HT1080 (cell line): ENCODE results near the gene ATXN10. TPM values are rescaled to one million over a fixed set of nuclear protein-coding genes. Genes with fewer than 3 reads are reported as not detected.

Experiments used
- DNase-seq: peaks from one replicate; pipeline ENCODE4 v3.0.0-alpha.2; 2015; ENCODE audit warnings: low read depth
- small RNA-seq: library from RNA; depleted of rRNA; stranded (forward); fragments of <200 nt; gene quantifications from one replicate; pipeline ENCODE3, GENCODE V24; 2014
- total RNA-seq: library from RNA; depleted of rRNA; stranded (reverse); fragments of >200 nt; shearing (Covaris generic); gene quantifications from 2 replicates; pipeline ENCODE4 v1.2.3, GENCODE V29; 2014; rRNA removed

Gene ATXN10
- total RNA-seq, 1 experiment from 2014 or later, result 44.1 TPM

DNA sequence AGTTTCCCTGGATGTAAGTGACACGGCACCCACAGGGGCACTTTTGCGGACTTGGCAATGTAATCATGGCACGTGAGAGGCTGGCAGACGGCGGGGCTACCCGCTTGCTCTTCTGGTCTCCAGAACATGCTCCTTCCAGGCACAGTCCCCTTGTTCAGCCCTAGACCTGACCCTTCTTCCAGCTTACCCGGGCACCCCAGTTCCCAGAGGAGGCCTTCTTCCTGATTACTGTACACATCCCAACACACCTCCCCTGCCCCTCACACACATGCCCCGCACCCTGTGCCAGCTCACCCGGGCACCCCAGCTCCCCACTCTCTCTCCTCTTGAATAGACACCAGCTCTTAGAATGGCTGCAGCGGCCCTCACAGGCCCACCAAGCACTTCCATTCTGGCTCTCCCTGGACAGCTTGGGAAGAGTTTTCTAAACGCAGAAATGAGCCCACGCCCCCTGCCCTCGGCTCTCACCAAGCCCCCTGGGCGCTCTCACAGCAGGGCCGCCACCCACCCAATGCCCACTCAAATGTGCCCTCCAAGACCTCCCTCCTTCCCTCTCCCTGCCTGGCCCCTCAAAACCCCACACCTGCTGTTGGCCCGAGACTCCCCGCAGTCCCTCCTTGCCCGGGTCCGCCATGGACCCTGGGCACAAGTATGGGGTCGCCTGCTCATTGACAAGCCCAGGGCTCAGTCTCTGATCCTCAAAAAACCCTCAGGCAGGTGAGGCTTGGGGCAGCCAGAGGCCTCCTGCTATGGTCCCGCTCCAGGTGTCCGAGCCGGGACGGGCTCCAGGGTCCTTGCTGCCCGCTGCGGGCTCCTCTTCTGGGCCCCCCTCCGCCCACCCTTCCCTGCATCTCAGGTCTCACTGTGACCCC, 216.8 kb downstream of the ATXN10 start:
- no peak for DNase-seq

DNA sequence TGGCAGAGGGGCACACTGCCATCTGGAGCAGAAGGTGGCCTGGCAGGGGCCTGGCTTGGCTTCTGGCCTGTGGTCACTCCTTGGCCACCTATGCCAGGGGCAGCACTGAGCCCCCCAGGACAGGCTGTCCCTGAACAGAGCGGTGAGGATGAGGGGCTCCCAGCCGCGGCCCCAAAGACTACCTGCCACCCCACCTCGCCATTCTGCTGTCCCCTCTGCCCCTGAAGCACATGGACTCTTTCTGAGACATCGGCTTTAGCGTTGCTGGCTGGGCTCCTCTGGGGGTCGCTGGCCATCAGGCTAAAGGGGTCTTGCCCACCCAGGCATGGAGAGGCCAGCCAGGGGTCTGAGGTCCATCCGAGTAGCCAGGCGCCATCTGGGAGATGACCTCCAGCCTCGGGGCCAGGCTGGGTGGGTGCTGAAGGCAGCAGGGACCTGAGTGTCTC, 217.5 kb downstream of the ATXN10 start:
- DNase-seq, result no peak

DNA sequence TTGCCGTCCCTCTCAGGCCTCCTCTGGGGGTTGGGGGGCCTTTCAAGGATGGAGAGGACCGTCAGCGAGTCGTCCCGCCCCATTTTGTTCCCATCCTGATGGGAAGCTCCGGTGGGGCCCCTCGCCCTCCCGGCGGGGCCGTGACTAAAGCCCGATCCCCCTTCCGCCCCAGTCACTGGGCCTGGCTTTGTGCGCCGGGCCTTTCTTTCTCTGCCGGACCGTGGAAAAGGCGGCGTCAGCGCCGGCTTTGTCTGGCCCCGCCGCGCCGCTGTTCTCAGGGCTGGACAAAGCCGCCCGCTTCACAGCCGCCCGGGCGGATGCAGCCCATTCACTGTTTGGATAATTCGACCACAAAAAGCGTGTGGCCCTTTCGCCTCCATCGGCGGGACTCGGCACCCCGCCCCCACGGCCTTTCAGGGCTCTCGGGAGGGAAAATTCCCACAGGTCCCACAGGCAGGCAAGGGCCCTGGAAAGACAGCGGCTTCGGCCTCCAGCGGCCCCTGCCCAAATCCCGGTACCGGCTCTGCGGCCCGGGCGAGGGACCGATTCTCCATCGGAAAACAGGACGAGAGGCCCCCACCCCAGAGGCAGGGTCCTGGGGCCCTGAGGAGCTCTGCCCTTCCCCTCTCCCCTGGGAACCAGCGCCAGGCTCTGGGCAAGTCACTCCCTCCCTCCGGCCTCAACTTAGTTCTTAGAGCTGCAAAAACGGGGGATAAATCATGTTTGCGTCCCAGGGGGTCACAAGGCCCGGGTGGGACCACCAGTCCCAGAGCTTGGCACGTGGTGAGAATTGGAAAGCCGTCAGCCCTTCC, 218.1 kb downstream of the ATXN10 start:
- DNase-seq, result no peak

DNA sequence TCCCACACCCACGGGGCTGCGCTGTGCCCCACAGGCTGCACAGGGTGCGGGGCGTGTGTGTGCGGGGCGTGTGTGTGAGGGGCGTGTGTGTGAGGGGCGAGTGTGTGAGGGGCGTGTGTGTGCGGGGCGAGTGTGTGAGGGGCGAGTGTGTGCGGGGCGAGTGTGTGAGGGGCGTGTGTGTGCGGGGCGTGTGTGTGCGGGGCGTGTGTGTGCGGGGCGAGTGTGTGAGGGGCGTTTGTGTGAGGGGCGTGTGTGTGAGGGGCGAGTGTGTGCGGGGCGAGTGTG, 218.7 kb downstream of the ATXN10 start:
- DNase-seq, result no peak

DNA sequence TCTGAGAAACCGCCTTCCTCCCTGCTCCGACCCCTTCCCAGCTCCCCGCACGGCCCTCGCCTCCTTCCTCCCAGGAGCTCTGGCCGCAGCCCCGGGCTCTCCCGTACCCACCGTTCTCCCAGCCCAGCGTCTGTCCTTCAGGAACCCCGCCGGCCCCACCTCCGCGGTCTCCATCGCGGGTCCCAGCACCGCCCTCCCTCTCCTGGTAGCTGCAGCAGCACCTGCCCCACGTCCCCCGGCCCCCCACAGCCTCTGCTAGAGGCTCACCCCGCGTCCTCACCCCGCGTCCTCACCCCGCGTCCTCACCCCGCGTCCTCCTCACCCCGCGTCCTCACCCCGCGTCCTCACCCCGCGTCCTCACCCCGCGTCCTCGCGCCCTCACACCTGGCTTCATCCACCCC, 219.4 kb downstream of the ATXN10 start:
- no peak for DNase-seq

DNA sequence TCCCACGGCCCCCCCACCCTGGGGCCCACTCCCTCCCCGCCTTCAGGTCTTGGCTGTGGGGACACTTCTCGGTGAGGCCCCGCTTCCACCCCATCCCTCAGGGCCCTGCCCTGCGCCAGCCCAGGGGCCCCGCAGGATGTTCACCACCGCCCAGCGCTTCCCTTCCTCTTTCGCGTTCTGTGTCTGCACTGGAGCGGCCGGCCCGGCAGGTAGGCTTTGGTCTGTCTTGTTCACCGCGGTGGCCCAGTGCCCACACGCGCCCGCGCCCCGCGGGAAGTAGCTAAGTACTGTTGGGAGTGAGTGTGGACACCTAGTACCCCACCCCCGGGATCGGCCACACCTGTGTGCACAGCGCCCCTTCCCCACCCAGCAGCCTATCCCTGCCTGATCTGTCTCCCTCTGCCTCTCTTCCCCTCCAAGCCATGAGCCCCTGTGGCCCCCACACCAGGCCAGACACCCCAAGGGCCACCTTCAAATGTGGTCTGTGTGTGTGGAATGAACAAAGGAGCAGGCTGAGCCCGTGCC, 219.9 kb downstream of the ATXN10 start:
- no peak for DNase-seq

DNA sequence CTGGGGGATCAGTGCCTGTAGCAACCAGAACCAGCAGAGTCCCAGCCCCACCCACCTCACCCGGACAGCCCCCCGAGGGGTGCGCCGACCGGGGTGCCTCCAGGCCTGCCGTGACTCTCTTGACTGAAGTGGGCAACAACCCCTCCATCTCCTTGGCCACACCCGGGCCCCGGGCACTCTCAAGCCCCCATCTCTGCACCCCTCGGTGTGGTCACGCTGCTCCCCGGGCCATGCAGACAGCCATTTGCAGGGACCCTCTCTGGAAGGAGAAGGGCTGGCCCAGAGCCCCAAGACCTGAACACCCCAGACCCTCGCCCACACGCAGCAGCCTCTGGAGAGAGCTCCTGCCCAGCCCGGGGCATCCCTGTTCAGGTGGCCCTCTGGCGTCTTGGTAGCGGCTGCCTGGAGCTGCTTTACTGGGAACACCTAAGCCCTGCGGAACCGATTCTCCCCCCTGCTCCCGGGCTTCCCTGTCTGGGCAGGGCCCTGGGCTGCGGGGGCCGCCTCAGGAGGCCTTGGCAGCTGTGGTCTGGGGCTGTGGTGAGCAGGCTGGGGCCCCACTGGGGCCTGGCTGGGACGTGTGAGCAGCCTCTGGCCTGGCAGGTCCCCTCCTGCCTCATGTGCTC, 220.5 kb downstream of the ATXN10 start:
- no peak for DNase-seq

DNA sequence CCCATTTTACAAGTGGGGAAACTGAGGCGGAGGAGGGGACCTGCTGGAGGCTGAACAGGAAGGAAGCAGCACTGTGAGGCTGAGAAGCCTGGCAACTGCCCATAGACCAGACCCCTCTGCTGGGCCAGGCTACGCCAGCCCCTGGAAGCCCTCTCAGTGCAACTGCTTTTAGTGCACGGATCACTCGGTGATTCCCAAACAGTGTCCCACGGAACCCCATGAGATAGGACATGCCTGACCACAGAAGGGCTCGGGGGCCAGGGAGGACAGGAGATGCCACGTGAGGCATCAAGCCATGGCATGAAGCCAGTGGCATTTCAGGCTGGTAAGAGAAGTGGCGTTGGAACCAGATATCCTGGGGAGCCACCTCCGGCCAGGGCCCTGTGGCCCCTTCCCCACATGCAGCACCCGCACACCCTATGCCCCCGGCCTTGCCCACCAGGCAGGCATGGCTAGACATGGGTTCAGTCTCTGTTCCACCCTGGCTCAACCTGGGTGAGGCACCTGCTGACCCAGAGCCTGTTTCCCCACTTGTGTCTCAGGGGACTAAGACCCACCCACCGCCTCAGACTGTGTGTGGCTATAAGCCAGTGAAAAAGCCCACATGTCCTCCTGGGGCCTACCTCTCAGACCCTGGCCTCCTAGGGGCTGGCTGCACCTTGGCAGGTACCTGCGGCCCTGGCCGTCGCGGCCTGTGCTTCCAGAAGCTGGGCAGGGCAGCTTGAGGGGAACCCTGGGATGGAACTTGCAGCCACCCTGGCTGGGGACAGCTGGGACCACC, 221.2 kb downstream of the ATXN10 start:
- DNase-seq, result no peak

DNA sequence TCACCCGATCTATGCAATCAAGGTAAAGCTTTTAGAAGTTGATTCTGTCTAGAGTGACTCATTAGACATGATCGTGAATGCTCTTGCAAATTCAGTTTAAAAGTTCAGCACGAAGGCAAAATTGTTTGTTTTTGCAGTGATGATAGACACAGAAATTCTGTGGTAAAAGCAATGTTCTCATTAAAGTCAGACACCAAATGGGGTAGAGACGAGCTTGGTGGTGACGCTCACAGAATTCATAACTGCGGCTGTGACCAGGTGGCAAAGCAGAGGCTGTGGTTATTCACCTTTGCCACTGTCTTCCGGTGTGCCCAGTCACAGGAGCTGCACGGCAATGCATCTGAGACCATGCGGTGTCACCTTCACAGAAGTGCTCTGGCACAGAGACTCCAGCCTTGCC, 221.9 kb downstream of the ATXN10 start:
- DNase-seq, result no peak

Small RNA genes lying within 50 kb of the gene (small RNA-seq; reads per million reads assigned to genes)
- gene MIR4762 (not detected), gene RNU6-1161P (not detected)

Other genes starting within 250 kb of the ATXN10 start
- gene FBLN1, start 169.0 kb upstream of the ATXN10 start, total RNA-seq, result 0.90 and 2.3 TPM in 2 replicates